Hematopoietic multipotent progenitor cell treated with erythropoietin and hydrocortisone succinate and interleukin-3 and kit ligand, for 15 days (in vitro differentiated cells): ENCODE measurements around the gene MZT2B.
"Not testable (repeated sequence)": the region's sequence is repeated elsewhere in the genome, so short reads cannot be mapped to it uniquely, and the experiment has no call there.

Experiments
- DNase-seq: peaks from one replicate; pipeline ENCODE4 v3.0.0-alpha.2; 2015; ENCODE audit warnings: low spot score

Gene MZT2B

DNA sequence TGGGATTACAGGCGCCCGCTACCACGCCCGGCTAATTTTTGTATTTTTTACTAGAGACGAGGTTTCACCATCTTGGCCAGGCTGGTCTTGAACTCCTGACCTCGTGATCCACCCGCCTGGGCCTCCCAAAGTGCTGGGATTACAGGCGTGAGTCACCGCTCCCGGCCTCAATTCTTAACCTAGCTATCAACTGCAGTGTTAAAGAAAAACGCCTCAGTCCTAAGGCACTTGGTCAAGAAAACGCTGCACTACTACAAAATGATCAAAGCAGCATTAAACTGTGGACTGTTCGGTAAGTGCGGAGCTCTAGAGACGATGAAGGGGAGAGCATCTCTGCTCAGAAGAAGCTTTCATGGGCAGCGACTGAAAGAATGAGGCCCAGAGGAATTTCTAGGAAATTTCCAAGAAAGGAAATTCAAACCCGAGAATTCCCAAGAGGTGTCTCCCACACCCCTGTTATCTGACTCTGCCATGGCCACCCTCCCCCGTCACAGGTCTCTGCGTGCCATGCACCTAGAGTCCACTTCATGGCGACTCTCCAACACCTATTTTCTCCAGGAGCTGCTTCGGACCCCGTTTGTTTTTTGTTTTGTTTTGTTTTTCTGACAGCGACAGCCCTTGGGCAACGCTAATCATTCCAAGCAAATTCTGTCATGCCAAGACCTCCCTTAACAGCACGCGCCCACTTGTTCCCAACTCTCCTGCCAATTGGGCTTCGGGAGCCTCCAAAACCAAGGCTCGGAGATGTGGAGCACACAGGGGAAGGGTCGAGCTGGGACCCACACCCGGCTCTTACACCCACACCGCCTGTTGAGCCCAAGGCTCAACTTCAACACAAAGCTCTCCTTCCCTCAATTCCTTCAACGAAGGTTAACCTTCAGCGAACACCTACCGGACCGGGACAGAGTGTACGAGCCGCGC, 1.4 kb upstream of the MZT2B start:
- peak; percentile 13 for DNase-seq

- DNase-seq = peak; percentile 95
Observed at GRCh38 chr2:130181325-130181879, 660 bp upstream of the MZT2B start, which contains the start of gene SMPD4. Gene SMPD4, minus strand, starts transcription at chr2:130181602. Its CDS starts 5,010 bp downstream, at chr2:130176592.

- not testable (repeated sequence) for DNase-seq
Observed at GRCh38 chr2:130182826-130183511, 907 bp downstream of the MZT2B start.

- DNase-seq = peak; percentile 25
Observed at GRCh38 chr2:130183512-130184373, 1.7 kb downstream of the MZT2B start.

DNA sequence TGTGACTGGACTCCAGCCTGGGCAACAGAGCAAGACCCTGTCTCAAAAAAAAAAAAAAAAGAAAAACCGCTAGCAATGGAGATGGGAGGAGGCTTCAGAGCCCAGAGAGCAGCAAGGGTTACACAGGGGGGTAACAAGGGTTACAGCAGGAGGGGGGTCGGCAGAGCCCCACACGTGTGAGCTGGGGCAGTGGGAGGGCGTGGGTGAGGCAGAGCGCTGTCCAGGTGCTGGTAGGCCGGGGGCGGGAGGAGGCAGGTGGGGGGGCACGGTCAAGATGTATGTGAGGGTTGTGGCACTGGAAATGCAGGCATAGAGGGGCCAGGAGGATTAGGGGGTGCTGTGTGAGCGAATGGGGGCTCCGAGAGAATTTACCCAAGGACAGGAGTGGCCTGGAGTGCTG, 3.4 kb downstream of the MZT2B start:
- no peak for DNase-seq

- no peak for DNase-seq
Observed at GRCh38 chr2:130185896-130186295, 3.8 kb downstream of the MZT2B start.

DNA sequence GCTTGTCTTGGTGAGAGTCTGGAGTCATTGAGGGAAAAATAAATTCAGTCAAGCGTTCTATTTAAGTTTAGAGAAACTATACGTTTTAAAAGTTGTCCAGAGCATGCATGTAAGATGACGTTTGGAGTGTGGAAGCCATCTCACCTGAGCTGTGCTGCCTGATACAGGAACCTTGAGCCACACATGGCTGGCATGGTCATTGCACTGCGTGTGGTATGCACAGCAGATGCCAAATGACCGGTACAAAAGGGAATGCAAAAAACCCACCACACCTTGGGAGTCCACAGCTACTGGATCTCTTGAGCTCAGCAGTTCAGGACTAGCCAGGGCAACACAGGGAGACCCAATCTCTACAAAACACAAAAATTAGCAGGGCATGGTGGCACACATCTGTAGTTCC, 4.3 kb downstream of the MZT2B start:
- no peak for DNase-seq

- DNase-seq = no peak
Observed at GRCh38 chr2:130187268-130187667, 5.2 kb downstream of the MZT2B start.

DNA sequence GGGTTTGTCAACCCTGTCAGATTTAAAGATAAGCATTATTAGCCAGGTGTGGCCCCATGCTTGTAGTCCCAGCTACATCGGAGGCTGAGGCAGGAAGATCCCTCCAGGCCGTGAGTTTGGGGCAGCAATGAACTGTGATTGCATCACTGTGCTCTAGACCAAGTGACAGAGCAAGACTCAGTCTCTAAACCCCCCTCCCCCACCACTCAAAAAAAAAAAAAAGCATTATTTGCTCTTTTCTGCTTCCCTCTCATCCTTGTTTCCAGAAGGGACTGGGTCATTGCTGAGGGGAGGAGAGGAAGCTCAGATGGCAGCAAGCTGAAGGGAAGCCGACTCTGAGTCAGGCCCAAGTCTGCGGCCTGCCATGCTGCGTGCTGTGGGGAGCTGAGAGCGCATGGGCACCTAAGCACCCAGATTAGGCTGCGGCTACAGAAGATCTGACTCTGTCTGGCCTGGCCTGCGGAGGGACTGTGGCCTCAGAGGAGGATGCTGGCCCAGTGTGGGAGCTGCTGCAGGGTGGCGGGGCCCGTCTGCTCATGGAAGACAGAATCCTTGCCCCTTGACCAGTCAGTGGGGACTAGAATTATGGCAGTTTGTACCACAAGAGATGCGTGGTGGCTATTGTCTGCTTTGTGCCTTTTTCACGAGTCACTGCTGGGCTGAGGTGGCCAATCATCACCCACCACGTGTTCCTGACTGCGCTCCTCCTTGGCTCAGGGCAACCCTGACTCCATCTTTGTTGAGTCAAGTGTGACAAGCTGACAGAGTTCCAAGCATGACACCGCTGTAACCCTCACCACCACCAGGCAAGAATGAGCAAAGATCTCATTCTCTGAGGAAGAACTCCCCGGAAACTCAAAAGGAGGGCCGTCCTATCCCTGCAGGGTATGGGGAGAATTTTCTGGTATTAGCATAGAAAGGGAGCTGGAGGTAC, 6.1 kb downstream of the MZT2B start:
- DNase-seq = not testable (repeated sequence)

DNA sequence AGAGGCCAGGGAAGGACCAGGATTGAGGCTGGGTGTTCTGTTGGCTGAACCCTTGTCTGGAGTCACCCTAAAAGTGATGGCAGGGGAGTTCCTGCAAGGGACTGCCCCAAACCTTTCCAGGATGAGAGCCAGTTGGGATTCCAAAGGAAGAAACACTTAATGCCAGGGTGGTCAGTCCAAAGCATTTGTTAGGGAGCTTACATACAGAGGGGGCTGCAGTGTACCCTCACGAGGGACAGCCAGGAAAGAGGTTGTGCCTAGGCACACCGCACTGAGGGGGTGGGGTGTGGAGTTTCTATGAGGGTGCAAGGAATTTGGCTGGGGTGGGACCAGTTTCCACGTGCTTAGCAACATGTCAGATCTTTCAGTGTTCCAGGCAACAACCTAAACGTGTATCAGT, 6.9 kb downstream of the MZT2B start:
- DNase-seq = not testable (repeated sequence)

DNA sequence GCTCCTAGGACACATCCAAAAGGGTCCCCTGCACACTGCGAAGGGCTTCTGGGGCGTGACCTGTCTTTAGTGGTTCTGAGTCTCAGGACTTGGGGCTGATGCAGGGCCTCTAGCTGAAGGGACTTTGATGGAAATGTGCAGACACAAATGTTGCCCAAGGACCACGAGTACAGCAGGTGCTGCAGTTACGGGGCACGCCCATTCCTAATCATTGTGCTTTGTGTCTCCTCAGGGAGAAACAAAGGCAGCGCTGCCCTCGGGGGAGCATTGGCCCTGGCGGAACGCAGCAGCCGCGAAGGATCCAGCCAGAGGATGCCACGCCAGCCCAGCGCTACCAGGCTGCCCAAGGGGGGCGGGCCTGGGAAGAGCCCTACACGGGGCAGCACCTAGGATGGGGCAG, 8.2 kb downstream of the MZT2B start:
- no peak for DNase-seq

- not testable (repeated sequence) for DNase-seq
Observed at GRCh38 chr2:130191319-130191718, 9.3 kb downstream of the MZT2B start.

DNA sequence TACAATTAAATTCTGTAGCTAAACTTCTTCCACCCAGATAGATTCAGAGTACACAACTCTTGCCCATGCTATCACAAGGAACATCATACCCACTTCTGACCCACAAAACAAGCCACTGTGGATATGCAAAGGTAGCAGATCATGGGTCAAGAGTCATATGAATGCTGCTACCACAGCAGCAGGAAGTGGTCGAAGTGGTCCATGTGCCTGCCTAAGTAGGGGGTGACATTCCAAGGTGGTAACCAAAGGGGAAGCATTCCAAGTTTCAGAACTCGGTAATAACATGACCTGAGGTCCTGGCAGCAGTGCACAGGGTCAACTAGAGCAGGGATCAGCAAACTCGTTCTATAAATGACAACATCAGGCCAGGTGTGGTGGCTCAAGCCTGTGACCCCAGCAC, 10.4 kb downstream of the MZT2B start:
- not testable (repeated sequence) for DNase-seq

- not testable (repeated sequence) for DNase-seq
Observed at GRCh38 chr2:130193824-130194223, 11.8 kb downstream of the MZT2B start.

DNA sequence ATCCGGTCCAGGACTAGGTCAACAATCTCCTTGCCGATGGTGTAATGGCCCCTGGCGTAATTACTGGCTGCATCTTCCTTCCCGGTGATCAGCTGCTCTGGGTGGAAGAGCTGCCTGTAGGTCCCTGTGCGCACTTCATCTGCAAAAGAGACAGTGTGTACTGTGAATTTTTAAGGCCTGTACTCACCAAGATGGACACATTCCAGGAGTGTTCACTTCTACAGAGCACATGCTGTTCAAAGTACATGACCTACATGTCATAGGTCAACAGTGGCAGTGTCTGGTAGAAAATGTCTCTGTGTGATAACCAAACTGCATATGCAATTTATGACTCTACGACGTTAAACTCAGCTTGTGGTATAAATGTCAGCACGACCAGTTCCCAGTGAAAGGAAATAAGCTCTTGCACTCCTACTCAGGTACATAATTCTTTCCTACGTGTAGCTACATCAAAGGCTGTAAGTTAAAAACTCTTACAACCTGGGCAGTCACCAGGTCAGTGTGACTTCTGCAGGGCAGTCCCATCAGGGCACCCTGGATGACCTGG, 13.1 kb downstream of the MZT2B start:
- not testable (repeated sequence) for DNase-seq

DNA sequence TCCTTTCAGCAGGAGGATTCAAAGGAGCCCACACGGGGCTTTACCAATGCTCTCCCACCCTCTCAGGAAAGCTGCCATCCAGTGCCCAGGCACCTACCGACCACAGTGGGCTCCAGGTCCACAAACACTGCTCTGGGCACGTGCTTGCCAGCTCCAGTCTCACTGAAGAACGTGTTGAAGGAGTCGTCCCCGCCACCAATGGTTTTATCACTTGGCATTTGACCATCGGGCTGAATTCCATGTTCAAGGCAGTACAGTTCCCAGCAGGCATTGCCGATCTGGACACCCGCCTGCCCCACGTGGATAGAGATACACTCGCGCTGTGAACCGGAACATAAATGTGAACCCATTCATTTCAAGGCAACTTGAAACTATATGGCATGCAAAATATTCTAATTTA, 14.0 kb downstream of the MZT2B start:
- DNase-seq = not testable (repeated sequence)

- DNase-seq = no peak
Observed at GRCh38 chr2:130198343-130198742, 16.3 kb downstream of the MZT2B start, which contains the start of gene TUBA3E. Gene TUBA3E, minus strand, starts transcription at chr2:130198439. Its CDS starts 79 bp downstream, at chr2:130198360.

GRCh38 chr2:130202518-130202917, 20.5 kb downstream of the MZT2B start:
- DNase-seq = peak; percentile 57

- DNase-seq = not testable (repeated sequence)
Observed at GRCh38 chr2:130203150-130203549, 21.1 kb downstream of the MZT2B start.

DNA sequence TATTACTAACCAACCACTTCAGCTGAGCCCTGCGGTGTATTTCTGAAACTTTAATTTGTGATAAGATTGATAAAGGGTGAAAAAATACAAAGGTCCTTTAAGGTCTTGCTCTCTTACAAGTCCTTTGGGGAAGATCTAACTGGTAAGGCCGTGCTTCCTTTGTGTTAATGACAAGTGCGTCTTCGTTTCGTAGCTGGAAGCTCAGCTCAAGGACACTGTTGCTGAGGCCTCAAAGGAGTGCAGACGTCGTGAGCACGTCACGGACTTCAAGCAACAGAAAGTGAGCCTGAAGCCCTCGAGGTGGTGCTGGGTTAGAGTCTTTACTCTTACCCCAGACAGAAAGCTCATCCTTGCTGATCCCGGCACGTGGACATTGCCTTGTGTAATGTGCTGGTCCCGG, 25.0 kb downstream of the MZT2B start:
- not testable (repeated sequence) for DNase-seq
